Measurements from ENCODE around the gene AIRE.

The AIRE gene

DNA sequence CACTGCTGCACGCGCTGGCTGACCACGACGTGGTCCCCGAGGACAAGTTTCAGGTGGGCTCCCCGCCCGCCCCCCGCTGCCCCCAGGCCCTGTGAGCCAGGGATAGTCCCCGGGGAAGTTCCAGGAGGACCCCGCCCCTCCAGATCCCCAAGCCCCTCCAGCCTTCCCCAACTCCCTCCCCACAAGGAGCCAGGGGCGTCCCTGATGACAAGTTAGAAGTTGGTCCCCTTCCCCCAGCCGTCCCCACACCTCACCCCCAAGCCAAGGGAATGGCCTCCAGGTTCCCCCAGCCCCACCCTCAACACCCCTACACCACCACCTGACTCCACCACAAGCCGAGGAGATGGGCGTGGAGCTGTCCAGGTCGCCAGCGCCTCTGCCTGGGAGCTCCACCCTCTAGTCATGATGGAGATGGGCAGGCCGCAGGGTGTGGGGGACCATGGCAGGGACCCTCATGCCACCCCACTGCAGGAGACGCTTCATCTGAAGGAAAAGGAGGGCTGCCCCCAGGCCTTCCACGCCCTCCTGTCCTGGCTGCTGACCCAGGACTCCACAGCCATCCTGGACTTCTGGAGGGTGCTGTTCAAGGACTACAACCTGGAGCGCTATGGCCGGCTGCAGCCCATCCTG, 525 bp downstream of the AIRE start:
- TF ChIP-seq, protein P1, sequence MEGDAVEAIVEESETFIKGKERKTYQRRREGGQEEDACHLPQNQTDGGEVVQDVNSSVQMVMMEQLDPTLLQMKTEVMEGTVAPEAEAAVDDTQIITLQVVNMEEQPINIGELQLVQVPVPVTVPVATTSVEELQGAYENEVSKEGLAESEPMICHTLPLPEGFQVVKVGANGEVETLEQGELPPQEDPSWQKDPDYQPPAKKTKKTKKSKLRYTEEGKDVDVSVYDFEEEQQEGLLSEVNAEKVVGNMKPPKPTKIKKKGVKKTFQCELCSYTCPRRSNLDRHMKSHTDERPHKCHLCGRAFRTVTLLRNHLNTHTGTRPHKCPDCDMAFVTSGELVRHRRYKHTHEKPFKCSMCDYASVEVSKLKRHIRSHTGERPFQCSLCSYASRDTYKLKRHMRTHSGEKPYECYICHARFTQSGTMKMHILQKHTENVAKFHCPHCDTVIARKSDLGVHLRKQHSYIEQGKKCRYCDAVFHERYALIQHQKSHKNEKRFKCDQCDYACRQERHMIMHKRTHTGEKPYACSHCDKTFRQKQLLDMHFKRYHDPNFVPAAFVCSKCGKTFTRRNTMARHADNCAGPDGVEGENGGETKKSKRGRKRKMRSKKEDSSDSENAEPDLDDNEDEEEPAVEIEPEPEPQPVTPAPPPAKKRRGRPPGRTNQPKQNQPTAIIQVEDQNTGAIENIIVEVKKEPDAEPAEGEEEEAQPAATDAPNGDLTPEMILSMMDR (IDR thresholded peaks at IDR 0.05): no peak

DNA sequence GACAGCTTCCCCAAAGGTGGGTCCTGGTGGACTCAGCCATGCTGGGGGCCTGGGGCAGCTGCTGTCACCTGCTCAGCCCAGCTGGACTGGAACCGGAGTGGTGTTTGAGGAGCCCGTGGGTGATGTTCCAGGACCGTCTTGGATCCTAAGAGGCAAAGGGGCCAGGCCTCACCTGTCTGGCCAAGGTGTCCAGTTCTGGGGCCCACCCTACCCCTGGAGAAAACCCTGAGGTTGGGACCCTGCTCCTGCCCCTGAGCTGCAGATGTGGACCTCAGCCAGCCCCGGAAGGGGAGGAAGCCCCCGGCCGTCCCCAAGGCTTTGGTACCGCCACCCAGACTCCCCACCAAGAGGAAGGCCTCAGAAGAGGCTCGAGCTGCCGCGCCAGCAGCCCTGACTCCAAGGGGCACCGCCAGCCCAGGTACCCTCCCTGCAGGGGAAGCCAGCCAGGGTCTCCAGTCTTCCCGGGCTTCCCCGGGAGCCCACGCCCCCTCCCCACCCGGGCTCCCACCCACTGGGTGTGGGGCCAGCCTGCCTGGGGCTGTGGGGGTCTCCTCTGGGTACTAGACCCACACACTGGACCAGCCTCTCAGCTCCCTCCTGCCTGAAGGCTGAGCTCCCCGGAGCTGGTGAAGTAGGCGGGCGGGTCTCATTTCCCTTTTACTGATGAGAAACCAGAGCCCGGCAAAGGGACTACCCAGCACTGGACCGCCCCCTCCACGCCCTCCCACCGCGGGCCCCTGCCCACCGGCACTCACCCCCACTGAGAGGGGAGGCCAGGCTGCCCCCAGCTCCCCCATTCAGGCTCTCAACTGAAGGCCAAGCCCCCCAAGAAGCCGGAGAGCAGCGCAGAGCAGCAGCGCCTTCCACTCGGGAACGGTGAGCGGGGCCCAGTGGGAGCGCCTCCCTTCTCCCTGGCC, 1.3 kb downstream of the AIRE start:
- H3K27ac ChIP-seq: no peak overlapping the region
- H3K36me3 ChIP-seq (ENCODE audit: control insufficient read depth, insufficient read depth, low read length): no peaks in the 10 kb centered on the region
- no peak overlapping the region for H3K4me3 ChIP-seq (ENCODE audit: low read depth, low read length)
- no peak overlapping the region for H3K4me2 ChIP-seq (ENCODE audit: low read length)
- H3K9me3 ChIP-seq (ENCODE audit: control insufficient read depth, low read length): no peaks in the 10 kb centered on the region
- H3K9ac ChIP-seq: no peak overlapping the region
- TF ChIP-seq, protein P1 (IDR thresholded peaks at IDR 0.05): no peak
- no peaks in the 10 kb centered on the region for H3K79me2 ChIP-seq
- H2AFZ ChIP-seq: no peak overlapping the region
- H3K27me3 ChIP-seq (ENCODE audit: control insufficient read depth, insufficient read depth, low read length): no peaks in the 10 kb centered on the region
- H3K4me1 ChIP-seq: no peaks in the 10 kb centered on the region

More for the DNA sequence above, 525 bp downstream of the AIRE start:
- H3K79me2 ChIP-seq: no peaks in the 10 kb centered on the region
- H3K36me3 ChIP-seq (ENCODE audit: control insufficient read depth, insufficient read depth, low read length): no peaks in the 10 kb centered on the region
- no peaks in the 10 kb centered on the region for H3K27me3 ChIP-seq (ENCODE audit: control insufficient read depth, insufficient read depth, low read length)
- H2AFZ ChIP-seq: no peak overlapping the region
- H3K27ac ChIP-seq: no peak overlapping the region
- H3K4me2 ChIP-seq (ENCODE audit: low read length): no peak overlapping the region
- no peaks in the 10 kb centered on the region for H3K9me3 ChIP-seq (ENCODE audit: control insufficient read depth, low read length)
- no peak overlapping the region for H3K9ac ChIP-seq
- H3K4me3 ChIP-seq (ENCODE audit: low read depth, low read length): no peak overlapping the region
- H3K4me1 ChIP-seq: no peaks in the 10 kb centered on the region

DNA sequence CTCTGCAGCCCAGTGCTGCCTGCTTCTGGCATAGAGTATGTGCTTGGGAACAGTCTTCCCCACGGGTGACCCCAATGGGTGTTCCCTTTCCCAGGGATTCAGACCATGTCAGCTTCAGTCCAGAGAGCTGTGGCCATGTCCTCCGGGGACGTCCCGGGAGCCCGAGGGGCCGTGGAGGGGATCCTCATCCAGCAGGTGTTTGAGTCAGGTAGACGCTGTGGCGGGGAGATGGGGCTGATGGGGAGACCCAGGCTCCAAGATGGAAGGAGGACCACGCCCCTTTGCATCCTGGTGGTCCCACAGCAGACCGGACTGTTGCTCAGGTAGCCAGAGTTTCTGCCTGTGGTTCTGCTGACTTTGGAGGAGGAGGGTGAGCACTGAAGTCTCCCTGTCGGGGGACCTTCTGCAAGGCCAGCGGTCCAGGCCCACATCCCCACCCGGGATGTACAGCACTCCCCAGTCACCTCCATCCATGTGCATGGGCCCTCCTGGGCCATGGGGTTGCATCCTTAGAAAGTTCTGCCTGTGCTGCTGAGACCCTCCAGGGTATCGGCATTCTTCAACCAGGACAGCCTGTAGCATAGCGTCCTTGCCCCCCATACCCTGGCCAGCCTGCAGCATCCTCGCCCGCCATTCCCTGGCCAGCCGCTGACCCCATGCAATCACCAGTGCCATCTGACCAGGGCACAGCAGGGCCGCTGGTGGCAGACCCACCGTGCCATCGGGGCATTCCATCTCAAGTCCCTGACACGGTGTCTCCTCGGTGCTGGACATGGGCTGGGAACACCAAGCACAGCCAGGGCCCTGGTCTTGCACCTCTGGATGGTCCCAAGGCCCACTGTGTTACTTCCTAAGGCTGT, 2.8 kb downstream of the AIRE start:
- no peaks in the 10 kb centered on the region for H3K27me3 ChIP-seq (ENCODE audit: control insufficient read depth, insufficient read depth, low read length)
- H3K4me1 ChIP-seq: no peaks in the 10 kb centered on the region

DNA sequence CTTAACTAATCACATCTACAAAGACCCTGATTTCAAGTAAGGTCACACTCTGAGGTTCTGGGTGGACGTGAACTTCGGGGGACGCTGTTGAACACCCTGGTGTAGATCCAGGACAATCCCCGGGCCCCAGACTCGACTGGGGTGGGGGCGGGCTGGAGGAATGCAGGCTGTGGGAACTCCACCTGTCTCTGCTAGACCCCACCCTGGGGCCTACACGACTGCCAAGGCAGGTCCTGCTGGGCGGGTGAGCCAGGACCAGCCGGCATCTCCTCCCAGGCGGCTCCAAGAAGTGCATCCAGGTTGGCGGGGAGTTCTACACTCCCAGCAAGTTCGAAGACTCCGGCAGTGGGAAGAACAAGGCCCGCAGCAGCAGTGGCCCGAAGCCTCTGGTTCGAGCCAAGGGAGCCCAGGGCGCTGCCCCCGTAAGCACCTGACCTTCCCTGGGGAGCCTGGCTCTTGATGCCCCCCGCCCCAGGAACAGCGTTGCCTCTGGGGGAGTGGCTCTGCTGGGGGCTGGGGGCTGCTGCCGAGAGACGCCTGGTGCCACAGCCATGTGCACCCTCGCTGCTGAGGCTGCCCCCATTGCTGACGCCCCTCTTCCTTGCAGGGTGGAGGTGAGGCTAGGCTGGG, 3.8 kb downstream of the AIRE start:
- no peaks in the 10 kb centered on the region for H3K79me2 ChIP-seq
- no peak overlapping the region for H3K9ac ChIP-seq
- H3K4me1 ChIP-seq: no peaks in the 10 kb centered on the region
- no peaks in the 10 kb centered on the region for H3K36me3 ChIP-seq (ENCODE audit: control insufficient read depth, insufficient read depth, low read length)
- TF ChIP-seq, protein P1 (IDR thresholded peaks at IDR 0.05): no peak
- no peak overlapping the region for H3K4me2 ChIP-seq (ENCODE audit: low read length)
- no peaks in the 10 kb centered on the region for H3K9me3 ChIP-seq (ENCODE audit: control insufficient read depth, low read length)
- H3K4me3 ChIP-seq (ENCODE audit: low read depth, low read length): no peak overlapping the region
- no peak overlapping the region for H3K27ac ChIP-seq
- no peaks in the 10 kb centered on the region for H3K27me3 ChIP-seq (ENCODE audit: control insufficient read depth, insufficient read depth, low read length)
- H2AFZ ChIP-seq: no peak overlapping the region

More for the DNA sequence above, 2.8 kb downstream of the AIRE start:
- Histone ChIP-seq H3K79me2 (no peaks in the 10 kb centered on the region), H3K4me2 (ENCODE audit: low read length) (no peak overlapping the region), H3K4me3 (ENCODE audit: low read depth, low read length) (no peak overlapping the region), H3K9me3 (ENCODE audit: control insufficient read depth, low read length) (no peaks in the 10 kb centered on the region), H3K27ac (no peak overlapping the region), H3K9ac (no peak overlapping the region), H3K36me3 (ENCODE audit: control insufficient read depth, insufficient read depth, low read length) (no peaks in the 10 kb centered on the region), H2AFZ (no peak overlapping the region)
- TF ChIP-seq, protein P1 (IDR thresholded peaks at IDR 0.05): no peak
